Ascending aorta (tissue), 2 donors: Measurements from ENCODE around the gene MAST1. TPM values are rescaled to one million over a fixed set of nuclear protein-coding genes. Genes with fewer than 3 reads are reported as not detected.
"Not testable (repeated sequence)": the region's sequence is repeated elsewhere in the genome, so short reads cannot be mapped to it uniquely, and the experiment has no call there.

ENCODE experiments used
- DNase-seq, 2 donors: peaks; one replicate each; pipeline ENCODE4 v3.0.0-alpha.2; 2019; ENCODE audit warnings: low spot score in 2 of 2
- H3K27ac ChIP-seq, 2 donors: fragments of 200-600 bp; sonication (generic); one replicate each; pipeline ENCODE4 v1.5.1; 2016 to 2017; ENCODE audit warnings: mild to moderate bottlenecking in 1 of 2
- H3K27me3 ChIP-seq: fragments of 200-600 bp; sonication (generic); one replicate; pipeline ENCODE4 v1.5.1; 2017
- H3K36me3 ChIP-seq, 2 donors: fragments of 200-600 bp; sonication (generic); one replicate each; pipeline ENCODE4 v1.5.1; 2016
- H3K4me1 ChIP-seq, 2 donors: fragments of 200-600 bp; sonication (generic); one replicate each; pipeline ENCODE4 v1.5.1; 2016 to 2017; ENCODE audit warnings: mild to moderate bottlenecking in 1 of 2
- H3K4me3 ChIP-seq, 2 donors: fragments of 200-600 bp; sonication (generic); one replicate each; pipeline ENCODE4 v1.5.1; 2016 to 2017; ENCODE audit warnings: mild to moderate bottlenecking in 1 of 2
- H3K9me3 ChIP-seq, 2 donors: fragments of 200-600 bp; sonication (generic); one replicate each; pipeline ENCODE4 v1.5.1; 2016
- intact Hi-C: fragments of 100-400 bp; cut with DNase I; formaldehyde crosslinking; loops from one replicate; pipeline ENCODE4 v1.15.1; 2023
- total RNA-seq: library from RNA; depleted of rRNA; stranded (reverse); fragments of >200 nt; gene quantifications from one replicate; pipeline ENCODE4 v1.1.0, GENCODE V29; 2016
- TF ChIP-seq, protein P1 (sequence below), 3 experiments: fragments of 200-600 bp in 2 of 3; fragments of 450-650 bp in 1 of 3; sonication (generic) in 2 of 3; IDR thresholded peaks; one replicate each; pipeline ENCODE4 v1.5.1; 2016 to 2019; ENCODE audit warnings: antibody characterized with exemption in 3 of 3, mild to moderate bottlenecking in 1 of 3, moderate library complexity in 1 of 3

MAST1 gene
- total RNA-seq, 1 donor from 2014 or later = 2.0 TPM

GRCh38 chr19:12913011-12913561 lies 74.8 kb downstream of the MAST1 start:
- H3K4me3 ChIP-seq = peak overlapping the region; percentile 0 to 48
- TF ChIP-seq, protein P1, sequence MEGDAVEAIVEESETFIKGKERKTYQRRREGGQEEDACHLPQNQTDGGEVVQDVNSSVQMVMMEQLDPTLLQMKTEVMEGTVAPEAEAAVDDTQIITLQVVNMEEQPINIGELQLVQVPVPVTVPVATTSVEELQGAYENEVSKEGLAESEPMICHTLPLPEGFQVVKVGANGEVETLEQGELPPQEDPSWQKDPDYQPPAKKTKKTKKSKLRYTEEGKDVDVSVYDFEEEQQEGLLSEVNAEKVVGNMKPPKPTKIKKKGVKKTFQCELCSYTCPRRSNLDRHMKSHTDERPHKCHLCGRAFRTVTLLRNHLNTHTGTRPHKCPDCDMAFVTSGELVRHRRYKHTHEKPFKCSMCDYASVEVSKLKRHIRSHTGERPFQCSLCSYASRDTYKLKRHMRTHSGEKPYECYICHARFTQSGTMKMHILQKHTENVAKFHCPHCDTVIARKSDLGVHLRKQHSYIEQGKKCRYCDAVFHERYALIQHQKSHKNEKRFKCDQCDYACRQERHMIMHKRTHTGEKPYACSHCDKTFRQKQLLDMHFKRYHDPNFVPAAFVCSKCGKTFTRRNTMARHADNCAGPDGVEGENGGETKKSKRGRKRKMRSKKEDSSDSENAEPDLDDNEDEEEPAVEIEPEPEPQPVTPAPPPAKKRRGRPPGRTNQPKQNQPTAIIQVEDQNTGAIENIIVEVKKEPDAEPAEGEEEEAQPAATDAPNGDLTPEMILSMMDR (IDR thresholded peaks at IDR 0.05) = no peak

GRCh38 chr19:12913851-12914690 lies 75.8 kb downstream of the MAST1 start:
- TF ChIP-seq, protein P1 (IDR thresholded peaks at IDR 0.05) = no peak
- Histone ChIP-seq H3K4me1 (peaks cover 3 to 15% of the 10 kb centered on the region in 2 donors), H3K27me3 (no peaks in the 10 kb centered on the region), H3K27ac (no peak overlapping the region), H3K4me3 (no peak overlapping the region), H3K36me3 (no peaks in the 10 kb centered on the region), H3K9me3 (no peaks in the 10 kb centered on the region)
- intact Hi-C loops = no loop called here
- no peak for DNase-seq

More at GRCh38 chr19:12913011-12913561, 74.8 kb downstream of the MAST1 start:
- Histone ChIP-seq H3K27me3 (no peaks in the 10 kb centered on the region), H3K9me3 (no peaks in the 10 kb centered on the region), H3K36me3 (no peaks in the 10 kb centered on the region), H3K4me1 (peaks cover 3 to 12% of the 10 kb centered on the region in 2 donors), H3K27ac (peak overlapping the region; percentile 54 to 55)
- peak in 1 of 2 donors; percentile 77 for DNase-seq
- intact Hi-C loops = no loop called here

DNA sequence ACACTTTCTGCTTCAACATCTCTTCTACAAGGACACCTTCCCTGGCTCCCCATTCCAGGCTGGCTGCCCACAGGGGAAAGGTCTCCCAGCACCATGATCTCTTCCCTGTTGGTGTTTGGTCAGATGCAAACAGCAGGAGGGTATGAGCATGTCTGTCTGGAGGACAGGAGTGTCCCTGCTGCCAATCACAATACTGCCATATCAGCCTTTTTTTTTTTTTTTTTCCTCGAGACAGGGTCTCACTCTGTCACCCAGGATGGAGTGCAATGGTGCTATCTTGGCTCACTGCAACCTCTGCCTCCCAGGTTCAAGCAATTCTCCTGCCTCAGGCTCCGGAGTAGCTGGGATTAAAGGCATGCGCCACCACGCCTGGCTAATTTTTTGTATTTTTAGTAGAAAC lies 77.5 kb downstream of the MAST1 start:
- H3K36me3 ChIP-seq, DNase-seq, H3K4me3 ChIP-seq, H3K9me3 ChIP-seq, H3K27me3 ChIP-seq, H3K27ac ChIP-seq, intact Hi-C loops: not testable (repeated sequence)
- H3K4me1 ChIP-seq = peaks cover 3 to 15% of the 10 kb centered on the region in 2 donors

DNA sequence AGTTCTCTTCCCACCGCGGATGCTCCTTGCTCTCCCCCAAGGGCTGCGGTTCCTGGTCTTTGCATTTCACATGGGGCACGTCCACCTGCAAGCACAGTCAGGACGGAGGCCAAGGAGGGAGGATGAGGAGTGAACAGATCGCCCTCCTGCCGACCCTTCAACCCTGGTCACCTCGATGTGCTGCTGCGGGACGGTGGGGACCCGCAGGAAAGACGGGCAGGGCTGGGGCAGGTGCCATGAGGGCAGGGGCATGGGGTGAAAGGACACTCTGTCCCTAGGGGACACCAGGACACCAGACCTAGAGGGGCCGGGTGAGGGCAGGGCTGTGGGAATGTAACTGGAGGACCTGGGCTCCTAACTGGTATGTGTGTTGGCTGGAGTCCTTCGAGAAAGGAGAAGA lies 79.9 kb downstream of the MAST1 start:
- H3K9me3 ChIP-seq = no peaks in the 10 kb centered on the region
- no peak for DNase-seq
- no peaks in the 10 kb centered on the region for H3K27me3 ChIP-seq
- H3K4me1 ChIP-seq = peaks cover under 1 to 6% of the 10 kb centered on the region in 2 donors
- no peak overlapping the region for H3K4me3 ChIP-seq
- peaks cover 11 to 12% of the 10 kb centered on the region in 2 donors for H3K36me3 ChIP-seq
- intact Hi-C loops = loop anchor here (2.0 kb wide), 1 partner anchor 15 kb away; the partner anchor contains the start of gene FARSA
- TF ChIP-seq, protein P1 (IDR thresholded peaks at IDR 0.05) = no peak
- no peak overlapping the region for H3K27ac ChIP-seq

GRCh38 chr19:12921047-12921446 lies 82.7 kb downstream of the MAST1 start:
- no peaks in the 10 kb centered on the region for H3K9me3 ChIP-seq
- peaks cover 39 to 40% of the 10 kb centered on the region in 2 donors for H3K36me3 ChIP-seq
- H3K4me1 ChIP-seq = peaks cover 0 to 3% of the 10 kb centered on the region in 2 donors
- DNase-seq = no peak
- intact Hi-C loops = no loop called here
- no peak overlapping the region for H3K27ac ChIP-seq
- no peak overlapping the region for H3K4me3 ChIP-seq
- no peaks in the 10 kb centered on the region for H3K27me3 ChIP-seq
- TF ChIP-seq, protein P1 (IDR thresholded peaks at IDR 0.05) = no peak

GRCh38 chr19:12922959-12923358 lies 84.6 kb downstream of the MAST1 start:
- H3K27me3 ChIP-seq = no peaks in the 10 kb centered on the region
- intact Hi-C loops = no loop called here
- H3K4me3 ChIP-seq = no peak overlapping the region
- TF ChIP-seq, protein P1 (IDR thresholded peaks at IDR 0.05) = no peak
- DNase-seq = no peak
- no peak overlapping the region for H3K27ac ChIP-seq
- peaks cover 56 to 57% of the 10 kb centered on the region in 2 donors for H3K36me3 ChIP-seq
- H3K9me3 ChIP-seq = no peaks in the 10 kb centered on the region
- peaks cover 0 to 3% of the 10 kb centered on the region in 2 donors for H3K4me1 ChIP-seq
